Measurements from ENCODE around the gene ELN. TPM values are rescaled to one million over a fixed set of nuclear protein-coding genes. Genes with fewer than 3 reads are reported as not detected.
A peak's percentile ranks its signal among the peaks of the same experiment; 100 is the strongest.

Gene ELN
- total and polyA plus RNA-seq, 2 of the 8 experiments (the other 6 are each of a cell fraction or from before 2014, with no cell fraction given): 5.1 to 5.6 TPM

- H2BK120ac ChIP-seq (replicated peaks; ENCODE audit: low read depth, low read length): no peak overlapping the region
- H3K14ac ChIP-seq (ENCODE audit: insufficient read length): no peak overlapping the region
- H3K27me3 ChIP-seq (replicated peaks in 1 of 4; ENCODE audit: control insufficient read depth in 3 of 4, extremely low read depth in 1 of 4, insufficient read depth in 3 of 4, low read length in 3 of 4): no peaks in the 10 kb centered on the region
- no peaks in the 10 kb centered on the region for H3K79me1 ChIP-seq (ENCODE audit: low read depth, low read length)
- DNase-seq (ENCODE audit: low read depth in 1 of 2, low spot score in 2 of 2): no peak
- H3K4ac ChIP-seq (replicated peaks; ENCODE audit: insufficient read length, low read depth, low read length): no peak overlapping the region
- no peak overlapping the region for H2BK5ac ChIP-seq (ENCODE audit: low read depth, low read length)
- H4K91ac ChIP-seq (replicated peaks; ENCODE audit: insufficient read length, low read length): no peak overlapping the region
- H2AFZ ChIP-seq (ENCODE audit: low read length): no peak overlapping the region
- no peak for FAIRE-seq
- H3K4me1 ChIP-seq (replicated peaks in 1 of 4; ENCODE audit: control insufficient read depth in 3 of 4, insufficient read depth in 4 of 4, low read length in 3 of 4): peaks cover 0 to 22% (median 18%) of the 10 kb centered on the region in 4 experiments; a peak in 6 of 7 replicates
- H2AK5ac ChIP-seq (ENCODE audit: low read depth, low read length): no peak overlapping the region
- no peaks in the 10 kb centered on the region for H3K9me3 ChIP-seq (ENCODE audit: insufficient read depth in 2 of 2, low read depth in 1 of 2, low read length in 1 of 2)
- H2BK20ac ChIP-seq (ENCODE audit: low read length): no peak overlapping the region
- H3K4me3 ChIP-seq (ENCODE audit: extremely low read depth in 1 of 4, insufficient read depth in 2 of 4, low read depth in 3 of 4, low read length in 4 of 4): no peak overlapping the region
- H3K4me2 ChIP-seq (ENCODE audit: insufficient read depth in 1 of 2, low read depth in 2 of 2, low read length in 2 of 2): no peak overlapping the region
- H4K20me1 ChIP-seq (replicated peaks in 1 of 2; ENCODE audit: control insufficient read depth in 1 of 2, insufficient read depth in 2 of 2, low read length in 2 of 2): no peaks in the 10 kb centered on the region
- H4K5ac ChIP-seq (ENCODE audit: insufficient read length, low read depth, low read length): no peak overlapping the region
- WGBS, 2 experiments (ENCODE audit: extremely low coverage in 1 of 2, insufficient coverage in 1 of 2, insufficient read length in 1 of 2, insufficient replicate concordance in 2 of 2, low coverage in 1 of 2, low lambda C conversion rate in 2 of 2, missing lambda C conversion rate in 1 of 2): 92% methylated on average over 12 of the region's 12 CpGs; no CpG with 5 or more reads in 1 of the 2 experiments
- H3K18ac ChIP-seq (ENCODE audit: extremely low read depth, low read length): no peak overlapping the region
- no peak overlapping the region for H3K27ac ChIP-seq (ENCODE audit: low read depth, low read length)
- no peak overlapping the region for H2BK12ac ChIP-seq (ENCODE audit: low read depth, low read length)
- no peak overlapping the region for H3K23ac ChIP-seq (ENCODE audit: insufficient read length)
- H3K56ac ChIP-seq (replicated peaks; ENCODE audit: insufficient read length, low read depth, low read length): no peak overlapping the region
- H4K8ac ChIP-seq (ENCODE audit: extremely low read depth, insufficient read depth, low read length): no peak overlapping the region
- H3K36me3 ChIP-seq (ENCODE audit: control insufficient read depth in 2 of 4, insufficient read depth in 4 of 4, low read length in 3 of 4): no peaks in the 10 kb centered on the region
- CTCF ChIA-PET (ENCODE audit: partially characterized antibody): interaction anchor here (1.0 to 2.4 kb wide), 4 partner anchors 15 to 27 kb away, joined by 3 to 12 read pairs (median 6); no protein-coding TSS in a partner anchor
- H3K9ac ChIP-seq (replicated peaks in 1 of 4; ENCODE audit: extremely low read depth in 1 of 4, low read depth in 3 of 4, low read length in 3 of 4): no peak overlapping the region
- peak overlapping the region; percentile 92; the same call in 1 of the 2 replicates for H2BK15ac ChIP-seq (ENCODE audit: low read length)
- POLR2A ChIA-PET (ENCODE audit: partially characterized antibody): interaction anchor here (0.9 kb wide), 1 partner anchor 9 kb away, joined by 3 read pairs; no protein-coding TSS in a partner anchor
- no peaks in the 10 kb centered on the region; the same call in 1 of the 2 replicates for H3K23me2 ChIP-seq (ENCODE audit: low read depth, low read length)
- no peaks in the 10 kb centered on the region for H3K79me2 ChIP-seq (ENCODE audit: control insufficient read depth in 1 of 2, insufficient read depth in 2 of 2, low read length in 2 of 2)
- TF ChIP-seq GTF2F1 (IDR thresholded peaks at IDR 0.05; ENCODE audit: borderline replicate concordance, low read depth, low read length) (no peak), BCL11A (IDR thresholded peaks at IDR 0.05; ENCODE audit: low read depth in 2 of 2, low read length in 2 of 2) (no peak), HDAC2 (IDR thresholded peaks at IDR 0.05; ENCODE audit: borderline replicate concordance in 1 of 2, low read depth in 2 of 2, low read length in 2 of 2) (no peak), TAF1 (IDR thresholded peaks at IDR 0.05; ENCODE audit: low read depth, low read length) (no peak), ATF3 (IDR thresholded peaks at IDR 0.05; ENCODE audit: insufficient read depth, low read depth, low read length) (no peak), YY1 (IDR thresholded peaks at IDR 0.05; ENCODE audit: low read depth, low read length) (no peak), TAF7 (optimal IDR thresholded peaks at IDR 0.05; ENCODE audit: borderline replicate concordance, low read depth, low read length) (no peak), SP4 (IDR thresholded peaks at IDR 0.05; ENCODE audit: low read length) (no peak), CBX8 (IDR thresholded peaks at IDR 0.05; ENCODE audit: borderline replicate concordance, low read depth, low read length) (no peak), JUN (IDR thresholded peaks at IDR 0.05; ENCODE audit: low read depth, low read length) (no peak), BRCA1 (IDR thresholded peaks at IDR 0.05; ENCODE audit: low read depth, low read length) (no peak), SRF (IDR thresholded peaks at IDR 0.05; ENCODE audit: low read depth, low read length) (no peak)
Observed at GRCh38 chr7:74040791-74041520, 13.0 kb downstream of the ELN start.
